A549 (cell line): Measurements from ENCODE around the gene TEAD3. TPM values are rescaled to one million over a fixed set of nuclear protein-coding genes. Genes with fewer than 3 reads are reported as not detected.
"Not testable (repeated sequence)": the region's sequence is repeated elsewhere in the genome, so short reads cannot be mapped to it uniquely, and the experiment has no call there.

Source experiments
- ATAC-seq, 2 experiments: fragments of 200-7000 bp in 1 of 2; fragments of >200 bp in 1 of 2; cut with Nextera tagmentation in 1 of 2; cut with Tn5 transposase in 1 of 2; 3 replicates each; pipeline versions ENCODE4 v1.8.0 to v1.9.1; 2018 to 2020; ENCODE audit warnings: mild to moderate bottlenecking in 1 of 2, moderate library complexity in 1 of 2
- CTCF ChIA-PET: fragments of 300-600 bp; sonication (Branson Sonifier 250); formaldehyde crosslinking; extraction: SDS; loops from one replicate; lab custom pipeline; 2021; ENCODE audit warnings: antibody characterized with exemption, inconsistent platforms; lab: Yijun Ruan, JAX
- POLR2A ChIA-PET: fragments of 350-600 bp; formaldehyde crosslinking; extraction: SDS; loops from one replicate; lab custom pipeline; 2021; ENCODE audit warnings: antibody characterized with exemption, inconsistent platforms; lab: Yijun Ruan, JAX
- DNase-seq, 2 experiments: peaks; one replicate each; pipeline versions ENCODE4 v3.0.0 to v3.0.0-alpha.2; 2011 to 2016; ENCODE audit warnings: low read depth in 1 of 2, low spot score in 1 of 2
- FAIRE-seq: peaks from 2 replicates; lab custom pipeline; 2011; peaks lifted over from hg19 to GRCh38; lab: Jason Lieb, UNC
- H3K27ac ChIP-seq, 2 experiments: fragments of >200 bp; sonication (Bioruptor Twin); formaldehyde crosslinking; 3 replicates each; pipeline ENCODE4 v1.5.1; 2016 to 2017
- H3K4me1 ChIP-seq: fragments of >200 bp; sonication (Bioruptor Twin); formaldehyde crosslinking; 3 replicates; pipeline ENCODE4 v1.6.1; 2016
- H3K4me2 ChIP-seq: fragments of >200 bp; sonication (Bioruptor Twin); formaldehyde crosslinking; 3 replicates; pipeline ENCODE4 v1.6.1; 2016
- H3K4me3 ChIP-seq: fragments of >200 bp; sonication (Bioruptor Twin); formaldehyde crosslinking; 3 replicates; pipeline ENCODE4 v1.5.1; 2016
- H3K9me3 ChIP-seq: fragments of >200 bp; sonication (Bioruptor Twin); formaldehyde crosslinking; 3 replicates; pipeline ENCODE4 v1.6.1; 2016
- BHLHE40 ChIP-seq: IDR thresholded peaks from 2 replicates; pipeline ENCODE4 v1.6.1; 2012; ENCODE audit warnings: low read depth, low read length, inconsistent platforms
- CBX2 ChIP-seq: fragments of 200-600 bp; sonication (generic); IDR thresholded peaks from 2 replicates; pipeline ENCODE4 v1.6.1; 2016; ENCODE audit warnings: low read depth, mild to moderate bottlenecking, borderline replicate concordance
- CBX8 ChIP-seq: fragments of 200-600 bp; sonication (generic); IDR thresholded peaks from 2 replicates; pipeline ENCODE4 v1.6.1; 2016
- CHD2 ChIP-seq: fragments of 150-350 bp; IDR thresholded peaks from 2 replicates; pipeline ENCODE4 v1.6.1; 2014; ENCODE audit warnings: low read length; ENCODE audit not compliant: partially characterized antibody
- E2F6 ChIP-seq: IDR thresholded peaks from 2 replicates; pipeline ENCODE4 v1.6.1; 2012; ENCODE audit warnings: low read depth, borderline replicate concordance
- EHMT2 ChIP-seq: fragments of 200-600 bp; sonication (generic); IDR thresholded peaks from 2 replicates; pipeline ENCODE4 v1.6.1; 2016; ENCODE audit warnings: antibody characterized with exemption, low read depth, mild to moderate bottlenecking, moderate library complexity
- EP300 ChIP-seq, 2 experiments: fragments of >200 bp; sonication (Bioruptor Twin); formaldehyde crosslinking; IDR thresholded peaks; 2 replicates in 1 of 2; 3 replicates in 1 of 2; pipeline ENCODE4 v1.6.1; 2016 to 2017
- FOSB ChIP-seq: fragments of 250-450 bp; sonication (Bioruptor Pico); IDR thresholded peaks from 2 replicates; pipeline ENCODE4 v1.5.0; 2020; ENCODE audit warnings: mild to moderate bottlenecking, moderate library complexity
- FOSL2 ChIP-seq, 2 experiments: fragments of 450-650 bp in 1 of 2; fragments of >200 bp in 1 of 2; sonication (Bioruptor Twin) in 1 of 2; formaldehyde crosslinking; IDR thresholded peaks; 2 replicates each; pipeline versions ENCODE4 v1.5.0 to v1.6.1; 2016 to 2020; ENCODE audit warnings: mild to moderate bottlenecking in 1 of 2, moderate library complexity in 1 of 2
- HES2 ChIP-seq: fragments of >200 bp; sonication (Bioruptor Twin); formaldehyde crosslinking; IDR thresholded peaks from 2 replicates; pipeline ENCODE4 v1.6.1; 2016
- HOXA7 ChIP-seq: fragments of 250-450 bp; sonication (Bioruptor Pico); IDR thresholded peaks from 2 replicates; pipeline ENCODE4 v1.5.0; 2020; ENCODE audit warnings: mild to moderate bottlenecking, moderate library complexity
- HOXB13 ChIP-seq: fragments of 250-450 bp; sonication (Bioruptor Pico); IDR thresholded peaks from 2 replicates; pipeline ENCODE4 v1.5.0; 2020; ENCODE audit warnings: low read depth, mild to moderate bottlenecking, moderate library complexity
- NPAS2 ChIP-seq: fragments of 250-450 bp; sonication (Bioruptor Pico); IDR thresholded peaks from 2 replicates; pipeline ENCODE4 v1.8.0; 2022; ENCODE audit warnings: mild to moderate bottlenecking, moderate library complexity, borderline replicate concordance
- PHF8 ChIP-seq: fragments of 200-600 bp; sonication (generic); IDR thresholded peaks from 2 replicates; pipeline ENCODE4 v1.6.1; 2016; ENCODE audit warnings: low read depth, mild to moderate bottlenecking, antibody characterized with exemption, moderate library complexity, borderline replicate concordance
- RAD21 ChIP-seq, 2 experiments: fragments of >200 bp in 1 of 2; sonication (Bioruptor Twin) in 1 of 2; formaldehyde crosslinking in 1 of 2; IDR thresholded peaks in 1 of 2; conservative IDR thresholded peaks in 1 of 2; 2 replicates in 1 of 2; 3 replicates in 1 of 2; pipeline ENCODE4 v1.6.1; 2012 to 2018; ENCODE audit warnings: inconsistent platforms in 1 of 2
- ZC3H11A ChIP-seq: fragments of 450-650 bp; IDR thresholded peaks from 2 replicates; pipeline ENCODE4 v1.6.1; 2014; ENCODE audit warnings: antibody characterized with exemption, mild to moderate bottlenecking
- ZNF302 ChIP-seq: fragments of 250-450 bp; sonication (Bioruptor Pico); IDR thresholded peaks from 2 replicates; pipeline ENCODE4 v1.9.0; 2021; ENCODE audit warnings: inconsistent platforms, mild to moderate bottlenecking, moderate library complexity
- ZSCAN20 ChIP-seq: fragments of 250-450 bp; sonication (Bioruptor Pico); IDR thresholded peaks from 2 replicates; pipeline ENCODE4 v1.8.0; 2022; ENCODE audit warnings: mild to moderate bottlenecking, moderate library complexity
- WGBS: methylation state at CpG from one replicate; pipeline ENCODE4 v1.1.6; 2017; ENCODE audit errors: missing lambda C conversion rate; 5-methylcytosine and 5-hydroxymethylcytosine counted together
- polyA plus RNA-seq, 4 experiments: library from polyadenylated mRNA; depleted of rRNA in 3 of 4; stranded (reverse); fragments of >200 nt; fragmentation: RNase III in 1 of 4; extraction: RNeasy Plus Mini Kit Qiagen cat#74134 plus additional on column Dnase treatment in 1 of 4; gene quantifications; 2 replicates in 3 of 4; 3 replicates in 1 of 4; pipeline ENCODE4 v1.2.3, GENCODE V29; 2011 to 2017
- TF ChIP-seq, protein P1 (sequence below): fragments of 250-450 bp; sonication (Bioruptor Pico); IDR thresholded peaks from 2 replicates; pipeline ENCODE4 v1.5.0; 2021; ENCODE audit warnings: mild to moderate bottlenecking, moderate library complexity, borderline replicate concordance
- TF ChIP-seq, protein P2 (sequence below): fragments of 250-450 bp; sonication (Bioruptor Pico); IDR thresholded peaks from 2 replicates; pipeline ENCODE4 v1.5.0; 2020; ENCODE audit warnings: low read depth, mild to moderate bottlenecking, moderate library complexity

TEAD3 gene
- polyA plus RNA-seq, 2 of the 4 experiments (the other 2 are of a cell fraction) = 2.1 to 4.2 TPM

- TF ChIP-seq ZC3H11A (no peak), CHD2 (no peak)
Observed at GRCh38 chr6:35521235-35521634, 24.4 kb upstream of the TEAD3 start (continued).

- ATAC-seq (no peak), DNase-seq (no peak), FAIRE-seq (no peak)
- TF ChIP-seq EHMT2 (no peak), FOSB (no peak), BHLHE40 (no peak), NPAS2 (CRISPR knock-in tag) (no peak), PHF8 (no peak), RAD21 (conservative IDR thresholded peaks at IDR 0.05 in 1 of 2, IDR thresholded peaks at IDR 0.05 in 1 of 2) (no peak), ZC3H11A (no peak), HES2 (no peak), CBX2 (no peak), FOSL2 (IDR thresholded peaks at IDR 0.05) (no peak), FOSL2 (CRISPR knock-in tag; IDR thresholded peaks at IDR 0.05) (no peak), ZSCAN20 (no peak), CHD2 (no peak), HOXA7 (CRISPR knock-in tag) (no peak), ZNF302 (no peak)
- Histone ChIP-seq H3K9me3 (no peaks in the 10 kb centered on the region), H3K27ac (no peak overlapping the region), H3K4me3 (no peak overlapping the region), H3K4me1 (no peaks in the 10 kb centered on the region), H3K4me2 (no peak overlapping the region)
- ChIA-PET CTCF (interaction anchor here (1.0 kb wide), 1 partner anchor 105 kb away, joined by 3 read pairs; no protein-coding TSS in a partner anchor), POLR2A (no interaction called here)
- 74% methylated on average over 8 of the region's 9 CpGs for WGBS
Observed at GRCh38 chr6:35519313-35520015, 22.6 kb upstream of the TEAD3 start.

GRCh38 chr6:35518566-35519312 lies 21.9 kb upstream of the TEAD3 start:
- FAIRE-seq (no peak), DNase-seq (no peak), ATAC-seq (no peak)
- ChIA-PET POLR2A (no interaction called here), CTCF (interaction anchor here (1.7 kb wide), 1 partner anchor 218 kb away, joined by 7 read pairs; the partner anchor contains the start of gene ARMC12)
- TF ChIP-seq NPAS2 (CRISPR knock-in tag) = no peak
- TF ChIP-seq EP300 (IDR thresholded peaks at IDR 0.05) = no peak
- no peak for TF ChIP-seq E2F6
- TF ChIP-seq HOXB13 (CRISPR knock-in tag) = no peak
- no peak for TF ChIP-seq CBX8
- TF ChIP-seq, protein P1, sequence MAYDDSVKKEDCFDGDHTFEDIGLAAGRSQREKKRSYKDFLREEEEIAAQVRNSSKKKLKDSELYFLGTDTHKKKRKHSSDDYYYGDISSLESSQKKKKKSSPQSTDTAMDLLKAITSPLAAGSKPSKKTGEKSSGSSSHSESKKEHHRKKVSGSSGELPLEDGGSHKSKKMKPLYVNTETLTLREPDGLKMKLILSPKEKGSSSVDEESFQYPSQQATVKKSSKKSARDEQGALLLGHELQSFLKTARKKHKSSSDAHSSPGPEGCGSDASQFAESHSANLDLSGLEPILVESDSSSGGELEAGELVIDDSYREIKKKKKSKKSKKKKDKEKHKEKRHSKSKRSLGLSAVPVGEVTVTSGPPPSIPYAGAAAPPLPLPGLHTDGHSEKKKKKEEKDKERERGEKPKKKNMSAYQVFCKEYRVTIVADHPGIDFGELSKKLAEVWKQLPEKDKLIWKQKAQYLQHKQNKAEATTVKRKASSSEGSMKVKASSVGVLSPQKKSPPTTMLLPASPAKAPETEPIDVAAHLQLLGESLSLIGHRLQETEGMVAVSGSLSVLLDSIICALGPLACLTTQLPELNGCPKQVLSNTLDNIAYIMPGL (CRISPR knock-in tag) = no peak
- TF ChIP-seq, protein P2, sequence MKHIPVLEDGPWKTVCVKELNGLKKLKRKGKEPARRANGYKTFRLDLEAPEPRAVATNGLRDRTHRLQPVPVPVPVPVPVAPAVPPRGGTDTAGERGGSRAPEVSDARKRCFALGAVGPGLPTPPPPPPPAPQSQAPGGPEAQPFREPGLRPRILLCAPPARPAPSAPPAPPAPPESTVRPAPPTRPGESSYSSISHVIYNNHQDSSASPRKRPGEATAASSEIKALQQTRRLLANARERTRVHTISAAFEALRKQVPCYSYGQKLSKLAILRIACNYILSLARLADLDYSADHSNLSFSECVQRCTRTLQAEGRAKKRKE (CRISPR knock-in tag) = no peak
- Histone ChIP-seq H3K9me3 (no peaks in the 10 kb centered on the region), H3K4me2 (no peak overlapping the region), H3K4me3 (no peak overlapping the region), H3K27ac (no peak overlapping the region), H3K4me1 (no peaks in the 10 kb centered on the region)
- WGBS = 89% methylated on average over 6 of the region's 6 CpGs

DNA sequence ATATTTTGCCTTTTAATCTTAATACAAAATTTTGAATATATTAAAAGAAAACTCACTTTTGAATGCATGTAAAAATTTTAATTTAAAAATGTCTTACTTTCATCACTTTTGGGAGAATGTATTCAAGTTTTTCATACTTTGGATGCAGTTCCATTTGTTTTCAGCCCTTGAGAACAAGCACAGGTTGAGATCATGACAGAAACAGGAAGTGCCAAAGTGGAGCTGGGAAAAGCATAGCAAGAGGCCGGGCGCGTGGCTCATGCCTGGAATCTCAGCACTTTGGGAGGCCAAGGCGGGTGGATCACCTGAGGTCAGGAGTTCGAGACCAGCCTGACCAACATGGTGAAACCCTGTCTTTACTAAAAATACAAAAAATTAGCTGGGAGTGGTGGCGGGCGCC lies 21.1 kb upstream of the TEAD3 start:
- POLR2A ChIA-PET, H3K4me1 ChIP-seq, FAIRE-seq, ATAC-seq, H3K4me2 ChIP-seq, H3K4me3 ChIP-seq, H3K27ac ChIP-seq, H3K9me3 ChIP-seq, DNase-seq: not testable (repeated sequence)
- 82% methylated on average over 7 of the region's 7 CpGs for WGBS
- CTCF ChIA-PET = interaction anchor here (1.3 to 1.7 kb wide), 3 partner anchors 9 to 219 kb away, joined by 3 to 7 read pairs (median 4); partner anchors contain the start of gene ARMC12
